Activated CD8-positive, alpha-beta memory T cell treated with anti-CD3 and anti-CD28 coated beads, Interleukin-2, amount 50 U/mL, for 24 hours (primary cell): ENCODE results near the gene PLCB2.

Source experiments
- DNase-seq: peaks from one replicate; pipeline ENCODE4 v3.0.0-alpha.2; 2020; ENCODE audit errors: extremely low read depth

PLCB2 gene, protein sequence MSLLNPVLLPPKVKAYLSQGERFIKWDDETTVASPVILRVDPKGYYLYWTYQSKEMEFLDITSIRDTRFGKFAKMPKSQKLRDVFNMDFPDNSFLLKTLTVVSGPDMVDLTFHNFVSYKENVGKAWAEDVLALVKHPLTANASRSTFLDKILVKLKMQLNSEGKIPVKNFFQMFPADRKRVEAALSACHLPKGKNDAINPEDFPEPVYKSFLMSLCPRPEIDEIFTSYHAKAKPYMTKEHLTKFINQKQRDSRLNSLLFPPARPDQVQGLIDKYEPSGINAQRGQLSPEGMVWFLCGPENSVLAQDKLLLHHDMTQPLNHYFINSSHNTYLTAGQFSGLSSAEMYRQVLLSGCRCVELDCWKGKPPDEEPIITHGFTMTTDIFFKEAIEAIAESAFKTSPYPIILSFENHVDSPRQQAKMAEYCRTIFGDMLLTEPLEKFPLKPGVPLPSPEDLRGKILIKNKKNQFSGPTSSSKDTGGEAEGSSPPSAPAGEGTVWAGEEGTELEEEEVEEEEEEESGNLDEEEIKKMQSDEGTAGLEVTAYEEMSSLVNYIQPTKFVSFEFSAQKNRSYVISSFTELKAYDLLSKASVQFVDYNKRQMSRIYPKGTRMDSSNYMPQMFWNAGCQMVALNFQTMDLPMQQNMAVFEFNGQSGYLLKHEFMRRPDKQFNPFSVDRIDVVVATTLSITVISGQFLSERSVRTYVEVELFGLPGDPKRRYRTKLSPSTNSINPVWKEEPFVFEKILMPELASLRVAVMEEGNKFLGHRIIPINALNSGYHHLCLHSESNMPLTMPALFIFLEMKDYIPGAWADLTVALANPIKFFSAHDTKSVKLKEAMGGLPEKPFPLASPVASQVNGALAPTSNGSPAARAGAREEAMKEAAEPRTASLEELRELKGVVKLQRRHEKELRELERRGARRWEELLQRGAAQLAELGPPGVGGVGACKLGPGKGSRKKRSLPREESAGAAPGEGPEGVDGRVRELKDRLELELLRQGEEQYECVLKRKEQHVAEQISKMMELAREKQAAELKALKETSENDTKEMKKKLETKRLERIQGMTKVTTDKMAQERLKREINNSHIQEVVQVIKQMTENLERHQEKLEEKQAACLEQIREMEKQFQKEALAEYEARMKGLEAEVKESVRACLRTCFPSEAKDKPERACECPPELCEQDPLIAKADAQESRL

DNA sequence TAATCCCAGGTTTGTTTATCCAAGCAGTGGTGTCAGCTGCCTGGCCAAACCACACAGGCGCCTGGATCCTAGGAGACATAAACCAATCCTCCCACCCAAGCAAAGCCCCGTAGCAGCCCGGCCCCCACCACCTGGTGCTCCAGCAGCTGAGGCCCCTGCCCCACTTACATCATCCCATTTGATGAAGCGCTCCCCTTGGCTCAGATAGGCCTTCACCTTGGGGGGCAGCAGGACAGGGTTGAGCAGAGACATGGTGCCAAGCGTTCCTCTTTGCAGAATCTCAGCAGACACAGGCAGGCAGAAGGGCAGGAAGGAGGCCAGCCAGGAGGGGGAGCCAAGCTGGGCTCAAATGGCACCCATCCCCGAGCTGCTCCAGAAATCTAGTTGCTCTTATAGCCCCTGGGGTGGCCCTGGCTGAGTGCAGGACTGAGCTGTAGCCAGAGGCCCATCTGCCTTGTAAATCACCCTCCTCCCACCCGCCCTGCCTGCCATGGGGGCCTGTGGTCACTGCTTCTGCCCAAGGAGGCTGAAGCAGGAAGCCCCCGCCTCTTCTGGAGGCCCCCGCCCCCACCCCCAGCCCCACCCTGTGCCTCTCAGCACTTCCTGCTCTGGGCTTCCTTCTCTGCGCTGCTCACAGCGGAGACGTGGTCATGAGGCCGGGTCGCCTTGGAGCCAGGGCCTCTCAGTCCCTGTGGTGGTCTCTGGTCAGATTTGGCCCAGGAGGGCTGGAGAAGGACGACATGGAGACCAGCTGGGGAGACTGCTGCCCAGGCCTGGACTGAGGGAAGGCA is at the start of gene PLCB2:
Gene PLCB2 (minus strand): TSS at position 515 of the 791 bp plus-strand sequence. CDS start 263 bp downstream, at position 252.
- peak; percentile 26 for DNase-seq

DNA sequence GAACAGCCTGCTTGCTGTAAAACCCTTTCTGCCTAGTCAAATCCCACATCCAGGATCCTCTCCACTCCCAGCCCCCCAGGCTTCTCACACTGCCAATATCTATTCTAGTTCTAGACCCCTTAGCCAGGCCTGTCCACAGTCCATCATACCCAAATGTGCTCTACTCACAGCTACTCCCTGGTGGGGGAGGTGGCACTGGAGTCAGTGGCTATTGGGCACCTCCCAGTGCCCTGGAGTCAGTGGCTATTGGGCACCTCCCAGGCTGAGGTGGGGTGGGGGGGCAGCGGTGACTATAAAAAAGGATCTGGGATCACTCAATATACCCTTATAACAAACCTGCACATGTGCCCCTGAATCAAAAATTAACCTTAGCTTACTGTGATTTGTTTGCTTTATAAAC is 49.5 kb upstream of the PLCB2 start:
- DNase-seq, result no peak

DNA sequence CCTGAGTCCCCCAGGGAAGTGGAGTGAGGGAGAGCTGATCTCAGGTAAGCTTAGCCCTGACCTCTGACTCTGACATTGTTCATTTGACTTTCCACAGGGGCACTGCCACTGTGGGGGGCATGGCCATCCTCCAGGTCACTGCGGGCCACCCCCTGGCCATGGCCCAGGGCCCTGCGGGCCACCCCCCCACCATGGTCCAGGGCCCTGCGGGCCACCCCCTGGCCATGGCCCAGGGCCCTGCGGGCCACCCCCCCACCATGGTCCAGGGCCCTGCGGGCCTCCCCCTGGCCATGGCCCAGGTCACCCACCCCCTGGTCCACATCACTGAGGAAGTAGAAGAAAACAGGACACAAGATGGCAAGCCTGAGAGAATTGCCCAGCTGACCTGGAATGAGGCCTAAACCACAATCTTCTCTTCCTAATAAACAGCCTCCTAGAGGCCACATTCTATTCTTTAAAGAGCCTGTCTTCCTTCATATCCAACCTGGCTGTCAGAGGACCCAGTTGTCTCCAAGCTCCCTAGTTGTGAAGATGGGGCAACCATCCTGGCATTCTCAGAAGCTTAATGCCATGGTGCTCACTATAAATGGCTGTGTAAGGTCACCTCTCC is 48.3 kb upstream of the PLCB2 start:
- no peak for DNase-seq

DNA sequence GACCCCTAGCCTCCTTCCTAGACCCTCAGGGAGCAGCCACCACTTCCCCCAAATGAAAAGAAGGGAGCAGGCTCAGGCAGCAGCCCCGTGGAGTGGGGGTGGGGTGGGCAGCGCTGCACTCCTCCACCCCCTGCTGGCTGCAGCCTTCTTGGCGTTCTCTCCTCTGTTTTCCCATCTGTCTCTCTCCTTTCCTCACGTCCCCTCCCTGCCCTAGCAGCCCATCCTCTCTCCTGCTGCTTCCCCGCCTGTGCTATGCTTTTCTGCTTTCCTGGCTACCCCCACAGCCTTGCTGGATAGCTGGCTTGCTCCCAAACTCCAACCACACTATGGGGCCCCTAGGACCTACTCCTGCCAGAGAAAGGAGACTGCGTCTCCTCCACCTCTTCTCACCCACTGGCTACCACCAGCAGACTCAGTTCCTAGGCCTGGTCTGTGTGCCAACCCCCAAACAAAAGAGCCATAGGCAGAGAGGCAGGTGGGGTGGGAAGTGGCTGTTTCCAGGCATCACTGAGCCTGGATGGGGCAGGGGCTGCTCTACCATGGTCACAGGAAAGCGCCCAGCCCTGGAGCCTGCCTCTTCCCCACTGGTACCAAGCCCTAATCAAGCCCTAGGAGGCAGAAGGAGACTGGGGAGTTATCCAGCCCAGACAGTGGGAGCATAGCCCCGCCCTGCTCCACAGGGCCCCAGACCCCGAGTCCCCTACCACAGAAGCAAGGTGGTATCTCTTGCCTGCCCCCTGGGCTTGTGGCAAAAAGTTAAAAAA is 46.9 kb upstream of the PLCB2 start:
- DNase-seq, result no peak

DNA sequence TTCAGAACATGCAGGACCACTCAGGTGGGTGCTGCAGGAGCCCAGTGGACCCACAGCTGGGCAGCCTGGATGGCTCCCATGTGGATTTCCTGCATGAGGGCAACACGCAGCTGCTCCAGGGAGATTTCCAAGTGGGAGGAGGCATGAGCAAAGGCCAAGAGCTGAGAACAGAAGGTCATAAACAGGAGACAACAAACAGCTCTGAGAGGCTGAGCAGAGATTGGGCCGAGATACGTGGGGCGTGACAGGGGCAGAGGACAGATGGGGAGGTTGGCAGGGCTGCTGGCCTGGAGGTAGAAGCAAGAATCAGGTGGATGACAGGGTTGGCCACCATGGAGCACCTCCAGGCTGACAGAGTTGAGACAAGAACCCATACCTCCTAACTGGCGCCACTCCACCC is 46.0 kb upstream of the PLCB2 start:
- no peak for DNase-seq

DNA sequence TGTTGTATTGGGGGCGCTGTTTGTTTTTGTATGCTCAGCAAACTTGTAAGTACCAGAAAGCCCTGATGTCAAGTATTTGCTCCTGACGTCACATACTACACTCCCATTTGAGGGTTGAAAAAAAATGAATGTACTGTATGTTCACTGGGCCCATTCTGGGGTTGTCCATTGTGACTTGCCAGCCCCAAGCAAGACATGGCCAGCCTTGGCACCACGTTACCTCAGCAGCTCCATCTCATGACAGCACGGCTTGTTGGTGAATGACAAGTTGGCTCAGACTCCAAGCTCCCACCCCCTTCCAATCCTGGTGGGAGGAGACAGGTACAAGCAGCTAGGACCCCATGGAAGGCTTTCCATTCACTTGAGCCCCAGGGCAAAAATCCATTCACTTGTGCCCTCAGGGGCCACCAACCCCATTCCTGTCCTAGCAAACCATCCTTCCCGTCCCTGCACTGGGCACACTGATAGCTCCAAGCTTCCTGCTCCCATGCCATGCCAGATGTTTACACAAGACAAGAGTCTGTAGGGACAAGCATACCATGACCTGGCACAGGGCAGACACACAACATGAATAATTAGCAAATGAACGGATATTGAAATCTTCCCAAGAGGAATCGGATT is 44.7 kb upstream of the PLCB2 start:
- DNase-seq, result no peak

DNA sequence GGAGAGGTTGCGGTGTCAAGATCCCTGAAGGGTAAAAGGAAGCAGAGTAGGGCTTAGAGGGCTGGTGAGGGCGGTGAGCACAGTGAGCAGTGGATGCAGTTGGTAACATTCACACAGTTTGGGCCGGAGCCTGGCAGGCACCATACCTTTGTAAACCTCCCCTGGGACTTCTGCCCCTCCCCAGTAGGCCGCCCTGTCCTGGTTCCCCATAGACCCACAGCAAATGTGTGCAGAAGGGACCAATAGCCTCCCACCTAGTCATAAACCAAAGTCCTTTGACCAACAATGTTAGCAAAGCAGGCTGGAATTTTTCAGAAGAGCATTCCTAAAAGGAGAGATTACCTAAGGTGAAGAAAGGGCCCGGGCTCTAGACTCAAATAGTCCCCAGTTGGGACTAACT is 41.4 kb upstream of the PLCB2 start:
- DNase-seq, result no peak

DNA sequence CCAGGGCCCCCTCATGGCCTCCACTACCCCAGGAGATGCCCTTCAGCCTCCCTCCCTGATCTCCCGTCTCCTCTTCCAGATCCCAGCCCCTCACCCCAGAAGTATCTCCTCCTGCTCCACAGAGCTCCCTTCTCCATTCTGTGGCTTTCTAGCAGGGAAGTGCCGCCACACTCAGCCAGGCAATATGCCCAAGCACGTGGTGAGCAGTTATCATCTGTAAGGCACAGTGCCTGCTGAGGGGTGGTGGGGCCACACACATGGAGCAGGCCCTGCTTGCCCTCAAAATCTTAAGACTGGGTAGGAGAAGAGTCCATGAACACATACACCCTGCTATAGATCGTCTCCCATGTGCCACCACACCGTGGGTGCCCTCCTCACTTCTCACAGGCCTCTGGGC is 40.7 kb upstream of the PLCB2 start:
- no peak for DNase-seq

DNA sequence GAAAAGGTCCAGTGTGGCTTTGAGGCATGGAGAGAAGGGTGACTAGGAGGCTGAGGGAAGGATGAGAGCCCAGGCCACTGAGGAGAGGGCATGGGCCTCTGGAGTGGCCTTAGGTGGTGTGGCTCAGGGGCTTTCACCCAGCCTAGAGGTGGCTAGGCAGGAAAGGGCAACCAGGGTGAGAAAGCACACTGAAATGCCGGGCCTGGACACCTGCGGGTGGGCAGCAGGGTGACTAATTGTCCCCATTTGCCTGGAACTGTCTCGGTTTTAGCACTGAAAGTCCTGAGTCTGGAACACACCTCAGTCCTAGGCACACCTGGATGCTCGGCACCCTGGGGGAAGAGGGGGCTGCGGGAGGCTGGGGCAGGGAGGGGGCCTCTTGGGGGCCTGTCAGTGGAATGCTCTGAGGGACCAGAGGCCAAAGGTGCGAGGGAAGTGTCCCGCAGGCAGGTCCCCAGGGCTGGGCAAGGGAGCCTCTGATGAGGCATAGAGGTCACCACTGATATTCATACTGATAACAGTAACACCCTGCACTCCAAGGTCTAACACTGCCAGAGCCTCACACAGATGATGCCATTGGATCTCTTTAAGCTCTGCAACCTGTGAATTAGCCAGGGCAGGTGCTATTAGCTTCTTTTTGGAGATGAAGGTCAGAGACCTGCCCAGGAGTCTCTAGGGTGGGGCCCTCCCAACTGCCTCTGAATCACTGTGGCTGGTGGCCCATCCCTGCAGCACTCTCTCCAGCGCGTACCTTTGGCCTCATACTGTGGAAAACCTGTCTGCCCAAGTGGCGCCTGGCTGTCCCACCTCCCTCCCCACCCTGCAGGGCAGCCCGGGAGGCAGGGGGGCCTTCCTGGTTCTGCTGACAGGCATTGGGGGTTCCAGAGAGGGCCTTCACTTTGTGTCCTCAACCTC is 40.1 kb upstream of the PLCB2 start:
- DNase-seq, result no peak

DNA sequence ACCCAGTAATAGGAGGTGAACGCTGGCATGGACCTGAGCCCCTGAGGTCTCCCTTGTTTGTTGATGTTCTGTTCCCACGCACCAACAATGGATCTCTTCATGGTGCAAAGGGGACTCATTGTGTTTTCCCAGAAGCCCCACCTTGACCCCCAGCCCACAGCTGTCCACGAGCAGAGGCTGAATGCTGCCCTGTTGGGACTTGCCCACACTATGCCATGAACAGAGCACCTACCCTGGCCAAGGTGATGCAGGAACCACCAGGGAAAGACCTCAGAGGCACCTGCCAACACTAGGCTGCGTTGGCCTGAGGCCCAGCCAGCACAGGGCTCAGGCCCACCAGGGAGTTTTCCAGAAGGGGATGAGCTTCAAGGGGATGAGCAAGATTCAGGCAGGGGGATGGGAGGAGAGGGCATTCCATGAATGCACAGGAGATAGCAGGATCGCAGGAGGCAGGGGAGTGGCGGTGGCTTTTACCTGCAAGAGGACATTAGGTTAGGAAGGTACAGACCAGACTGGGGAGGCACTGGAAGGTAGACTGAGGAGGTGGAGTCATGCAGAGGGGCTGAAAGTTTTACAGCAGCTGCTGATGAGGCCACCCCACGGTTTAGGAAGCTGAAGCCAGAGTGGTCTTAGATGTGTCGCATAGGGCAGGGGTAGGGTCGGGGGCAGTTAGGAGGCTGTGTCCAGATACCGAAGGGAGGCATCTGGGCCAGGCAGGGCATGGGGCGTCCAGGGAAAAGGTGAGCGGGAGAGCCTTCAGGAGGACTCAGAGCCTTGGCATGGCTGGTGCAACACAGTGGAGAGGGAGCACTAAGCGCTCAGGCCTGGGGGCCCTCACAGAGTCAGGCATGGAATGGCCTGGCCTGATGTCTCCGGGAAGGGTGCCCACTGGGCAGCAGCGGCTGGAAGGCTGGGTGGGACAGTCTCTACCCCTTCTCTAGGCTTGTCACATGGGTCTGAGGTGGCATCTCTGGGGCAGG is 39.1 kb upstream of the PLCB2 start:
- no peak for DNase-seq

DNA sequence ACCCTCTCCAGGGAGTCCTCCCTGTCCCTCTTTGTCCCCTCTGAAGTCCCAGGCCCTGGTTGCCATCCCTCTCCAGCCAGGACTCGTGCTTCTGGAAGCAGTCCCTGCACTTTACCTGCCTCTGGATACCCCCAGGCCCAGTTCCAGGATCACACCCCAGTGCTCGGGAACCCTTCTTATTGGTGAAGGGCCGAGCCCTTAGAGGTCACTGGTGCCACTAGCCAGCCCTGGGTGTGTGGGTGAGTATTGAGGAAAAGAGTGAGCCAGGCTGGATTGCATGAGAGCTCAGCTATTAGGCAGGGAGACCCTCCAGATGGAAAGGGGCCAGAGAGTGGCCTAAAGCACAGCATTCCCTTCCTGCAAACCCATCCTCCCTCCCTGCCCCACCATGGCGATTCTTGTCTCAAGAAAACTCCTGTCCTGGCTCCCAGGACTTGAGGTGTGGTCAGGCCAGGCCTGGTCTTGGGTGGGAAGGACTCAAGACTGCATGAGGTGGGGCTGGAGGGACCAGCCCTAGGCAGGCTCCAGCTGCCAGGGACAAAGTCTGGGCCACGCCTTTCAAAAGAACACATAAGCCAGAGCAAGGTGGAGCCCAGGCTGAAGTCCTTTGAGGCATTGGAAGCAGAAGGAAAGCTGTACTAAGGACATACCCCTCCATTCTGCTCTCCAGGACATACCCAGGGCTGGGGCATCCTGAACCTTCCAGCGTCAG is 38.3 kb upstream of the PLCB2 start:
- no peak for DNase-seq

DNA sequence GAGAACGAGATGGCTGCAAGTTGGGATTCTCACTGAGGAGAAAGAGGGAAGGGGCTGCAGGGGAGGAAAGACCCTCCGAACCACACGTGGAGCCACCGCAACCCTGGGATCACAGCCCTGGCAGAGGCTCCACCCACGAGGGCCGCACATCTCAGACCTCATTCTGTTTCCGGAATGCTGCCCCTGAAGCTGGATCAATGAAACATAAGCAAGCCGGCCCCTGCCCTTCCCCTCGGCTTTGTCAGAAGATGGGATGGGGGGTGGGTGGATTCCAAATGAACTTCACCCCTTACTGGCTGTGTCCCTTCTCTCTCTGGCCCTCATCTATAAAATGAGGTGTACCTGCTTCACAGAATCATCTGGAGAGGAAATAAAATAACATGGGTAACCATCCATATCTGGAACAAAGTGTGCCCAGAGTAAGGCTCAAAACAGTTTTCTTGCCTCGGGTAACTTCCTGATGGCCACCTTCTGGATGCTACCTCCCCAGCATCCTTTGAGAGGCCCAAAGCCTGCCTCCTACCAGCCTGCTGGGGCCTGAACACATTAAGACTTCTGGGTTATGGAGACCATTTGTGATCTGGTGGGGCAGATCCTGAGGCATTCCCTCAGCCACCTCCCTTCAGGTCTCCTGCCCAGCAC is 37.6 kb upstream of the PLCB2 start:
- DNase-seq, result no peak

DNA sequence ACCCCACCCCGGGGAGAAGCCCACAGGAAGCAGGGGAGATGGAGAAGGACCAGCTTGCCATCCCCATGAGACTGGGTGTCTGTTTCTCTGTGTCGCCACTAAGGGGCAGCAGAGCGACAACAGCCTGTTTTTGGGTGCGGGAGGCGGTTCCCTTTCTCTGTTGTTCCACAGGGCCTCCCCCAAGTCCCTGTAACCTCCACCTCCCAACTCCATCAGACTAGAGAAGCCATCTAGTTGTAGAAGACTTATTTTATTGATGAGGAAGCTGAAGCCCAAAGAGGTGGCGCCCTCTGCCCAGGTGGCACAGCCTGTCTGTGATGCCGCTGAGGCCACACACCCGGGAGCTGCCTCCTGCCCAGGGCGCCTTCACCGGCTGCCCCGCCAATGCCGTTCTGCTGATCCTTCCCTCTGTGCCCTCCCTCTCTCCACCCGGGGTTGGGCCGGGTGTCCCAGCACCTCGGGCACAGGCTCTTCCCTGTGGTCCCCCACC is 36.9 kb upstream of the PLCB2 start:
- DNase-seq, result no peak

DNA sequence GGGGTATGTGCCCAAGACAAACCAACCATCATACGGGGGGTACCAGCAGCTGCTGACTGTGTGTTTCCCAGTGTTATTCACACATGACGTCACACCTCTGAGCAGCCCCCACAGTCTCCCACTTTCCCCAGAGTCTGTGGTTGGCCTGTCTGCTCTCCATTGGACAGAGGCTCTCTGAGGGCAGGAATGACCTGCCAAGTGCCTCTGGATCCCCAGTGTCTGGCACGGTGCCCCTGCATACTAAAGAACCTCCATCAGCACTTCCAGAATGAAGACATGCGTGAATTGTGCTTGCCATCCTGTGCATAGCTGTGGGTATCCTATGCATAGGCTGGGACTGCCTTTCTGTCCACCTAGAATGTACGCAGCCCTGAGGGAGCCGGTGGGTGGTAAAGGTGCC is 36.5 kb upstream of the PLCB2 start:
- DNase-seq, result no peak

DNA sequence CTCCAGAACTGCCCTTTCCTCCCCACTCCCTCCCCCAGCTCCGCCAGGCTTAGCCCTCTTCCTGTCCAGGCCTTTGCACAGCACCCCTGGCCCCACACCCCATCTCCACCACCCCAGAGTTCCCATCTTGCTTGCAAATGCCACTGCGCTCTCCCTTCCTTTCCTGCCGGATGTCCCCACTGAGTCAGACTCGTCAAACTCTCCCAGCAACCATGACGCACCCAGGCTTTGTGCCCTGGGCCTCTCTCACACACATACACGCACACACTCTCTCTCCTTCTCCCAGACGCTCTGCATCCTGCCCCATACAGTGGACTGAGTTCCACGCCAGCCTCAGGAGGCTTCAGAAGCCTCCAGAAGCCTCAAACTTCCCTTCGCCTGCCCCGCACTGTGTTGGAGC is 35.8 kb upstream of the PLCB2 start:
- DNase-seq, result no peak
